DMS153 treated with DMSO at 0.1 percent for 48 hours (cell line): Measurements from ENCODE around the gene FAM161B.

ENCODE experiments used
- DNase-seq: peaks from one replicate; lab custom pipeline; 2025; ENCODE audit not compliant: unreplicated experiment; lab: John Stamatoyannopoulos, UW

FAM161B gene

GRCh38 chr14:73884438-73885190, 65.3 kb downstream of the FAM161B start:
- DNase-seq = no peak
